Measurements from ENCODE around the gene CACNA2D2.

- no peak for TF ChIP-seq CTCF (IDR thresholded peaks at IDR 0.05)
- no peak for TF ChIP-seq TCF7L2 (IDR thresholded peaks at IDR 0.05; ENCODE audit: low read depth, low read length)
Measured at GRCh38 chr3:50524746-50525145, 21.3 kb upstream of the CACNA2D2 start.
